OCI-LY1 (cell line): ENCODE results near the gene GTF3C5.

Source experiments
- EZH2 ChIP-seq: fragments of 200-600 bp; sonication (generic), shearing (Covaris generic); IDR thresholded peaks from 2 replicates; pipeline ENCODE4 v1.8.0; 2017; ENCODE audit warnings: borderline replicate concordance, mixed run types, mild to moderate bottlenecking, antibody characterized with exemption, low read length, moderate library complexity, mixed read lengths
- TF ChIP-seq, protein P1 (sequence below): fragments of 200-600 bp; sonication (generic), shearing (Covaris generic); IDR thresholded peaks from 2 replicates; pipeline ENCODE4 v1.5.1; 2017; ENCODE audit warnings: mild to moderate bottlenecking, antibody characterized with exemption, low read length, moderate library complexity, mixed read lengths

DNA sequence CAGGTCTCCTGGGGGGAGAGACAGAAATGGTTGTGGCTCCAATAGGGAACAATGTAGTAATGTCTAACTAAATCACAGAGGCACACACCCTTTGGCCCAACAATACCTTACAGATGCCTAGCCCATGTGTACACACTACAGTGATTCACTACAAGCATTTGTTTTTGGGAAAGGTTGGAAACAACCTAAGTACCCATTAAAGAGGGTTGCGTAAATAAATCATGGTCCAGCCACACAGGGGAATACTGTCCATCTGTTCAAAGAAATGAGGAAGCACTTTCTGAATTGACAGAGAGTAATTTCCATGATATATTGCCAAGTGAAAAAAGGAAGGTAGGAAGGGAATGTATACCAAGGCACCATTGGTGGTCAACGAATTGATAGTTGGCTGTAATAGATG is 22.0 kb upstream of the GTF3C5 start:
- no peak for TF ChIP-seq EZH2
- TF ChIP-seq, protein P1, sequence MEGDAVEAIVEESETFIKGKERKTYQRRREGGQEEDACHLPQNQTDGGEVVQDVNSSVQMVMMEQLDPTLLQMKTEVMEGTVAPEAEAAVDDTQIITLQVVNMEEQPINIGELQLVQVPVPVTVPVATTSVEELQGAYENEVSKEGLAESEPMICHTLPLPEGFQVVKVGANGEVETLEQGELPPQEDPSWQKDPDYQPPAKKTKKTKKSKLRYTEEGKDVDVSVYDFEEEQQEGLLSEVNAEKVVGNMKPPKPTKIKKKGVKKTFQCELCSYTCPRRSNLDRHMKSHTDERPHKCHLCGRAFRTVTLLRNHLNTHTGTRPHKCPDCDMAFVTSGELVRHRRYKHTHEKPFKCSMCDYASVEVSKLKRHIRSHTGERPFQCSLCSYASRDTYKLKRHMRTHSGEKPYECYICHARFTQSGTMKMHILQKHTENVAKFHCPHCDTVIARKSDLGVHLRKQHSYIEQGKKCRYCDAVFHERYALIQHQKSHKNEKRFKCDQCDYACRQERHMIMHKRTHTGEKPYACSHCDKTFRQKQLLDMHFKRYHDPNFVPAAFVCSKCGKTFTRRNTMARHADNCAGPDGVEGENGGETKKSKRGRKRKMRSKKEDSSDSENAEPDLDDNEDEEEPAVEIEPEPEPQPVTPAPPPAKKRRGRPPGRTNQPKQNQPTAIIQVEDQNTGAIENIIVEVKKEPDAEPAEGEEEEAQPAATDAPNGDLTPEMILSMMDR: no peak
